Measurements from ENCODE around the gene EXOC1.
A peak's percentile ranks its signal among the peaks of the same experiment; 100 is the strongest.
"Not testable (repeated sequence)": the region's sequence is repeated elsewhere in the genome, so short reads cannot be mapped to it uniquely, and the experiment has no call there.

Gene EXOC1

DNA sequence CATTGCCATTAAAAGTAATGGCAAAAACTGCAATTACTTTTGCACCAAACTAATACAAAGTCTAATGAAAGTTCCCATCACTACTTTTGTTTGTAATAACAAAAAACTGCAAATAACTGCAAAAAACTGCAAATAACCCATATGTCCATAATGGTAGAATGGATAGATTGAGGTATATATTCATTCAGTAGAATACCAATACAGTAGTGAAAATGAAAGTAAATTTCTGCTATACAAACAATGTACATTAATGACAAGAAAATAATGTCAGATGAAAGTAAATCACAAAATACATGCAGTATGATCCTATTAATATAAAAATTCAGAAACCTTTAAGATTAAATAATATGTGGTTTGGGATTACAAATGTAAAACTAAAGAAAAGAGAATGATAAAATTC is 54.0 kb downstream of the EXOC1 start:
- DNase-seq: no peak

DNA sequence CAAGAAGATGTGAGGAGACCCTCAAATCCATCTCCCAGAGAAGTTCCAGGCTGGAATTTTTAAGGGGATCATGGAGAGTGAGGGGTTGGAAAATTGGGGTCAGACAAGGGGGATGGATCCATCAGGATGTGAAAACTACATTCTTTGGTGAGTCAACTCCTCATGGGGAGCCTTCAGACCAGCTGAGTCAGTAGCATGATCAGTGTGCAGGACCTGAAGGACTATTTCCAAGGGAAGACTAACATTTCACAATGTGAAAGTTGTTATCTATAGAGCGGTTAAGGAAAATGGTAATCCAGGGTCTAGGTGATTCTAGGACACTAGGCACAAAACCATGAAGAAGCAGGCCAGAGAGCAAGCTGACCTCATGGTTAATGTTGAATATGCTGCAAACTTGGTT is 56.7 kb downstream of the EXOC1 start:
- no peak for DNase-seq

GRCh38 chr4:55912249-55912648 is 58.8 kb downstream of the EXOC1 start:
- DNase-seq: no peak

- no peak for DNase-seq
These were observed 67.1 kb downstream of the EXOC1 start for GRCh38 chr4:55920571-55920970.

DNA sequence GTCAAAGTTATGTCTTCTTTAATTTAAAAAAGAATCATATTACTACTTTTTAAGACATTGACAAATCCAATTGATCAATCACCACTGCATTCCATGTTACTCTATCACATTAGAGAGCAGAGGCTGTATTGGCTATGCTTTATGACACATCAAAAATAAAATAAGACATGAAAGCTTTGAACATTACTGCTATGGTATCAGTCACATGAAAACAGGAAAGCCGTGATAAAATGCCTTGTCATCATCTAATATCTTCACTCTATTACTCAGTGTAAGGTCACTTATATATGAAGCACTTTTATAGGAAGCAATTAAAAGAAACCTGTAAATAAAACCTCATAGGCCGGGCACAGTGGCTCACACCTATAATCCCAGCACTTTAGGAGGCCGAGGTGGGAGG is 67.6 kb downstream of the EXOC1 start:
- no peak for DNase-seq

DNA sequence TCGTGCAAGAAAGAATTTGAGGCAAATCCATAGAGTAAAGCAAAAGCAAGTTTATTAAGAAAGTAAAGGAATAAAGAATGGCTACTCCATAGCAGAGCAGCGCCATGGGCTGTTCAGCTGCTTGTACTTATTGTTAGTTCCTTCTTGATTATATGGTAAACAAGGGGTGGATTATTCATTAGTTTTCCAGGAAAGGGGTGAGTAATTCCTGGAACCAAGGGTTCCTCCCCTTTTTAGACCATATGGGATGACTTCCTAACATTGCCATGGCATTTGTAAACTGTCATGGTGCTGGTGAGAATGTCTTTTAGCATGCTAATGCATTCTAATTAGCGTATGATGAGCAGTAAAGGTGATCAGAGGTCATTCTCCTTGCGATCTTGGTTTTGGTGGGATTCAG is 71.8 kb downstream of the EXOC1 start:
- DNase-seq: no peak

DNA sequence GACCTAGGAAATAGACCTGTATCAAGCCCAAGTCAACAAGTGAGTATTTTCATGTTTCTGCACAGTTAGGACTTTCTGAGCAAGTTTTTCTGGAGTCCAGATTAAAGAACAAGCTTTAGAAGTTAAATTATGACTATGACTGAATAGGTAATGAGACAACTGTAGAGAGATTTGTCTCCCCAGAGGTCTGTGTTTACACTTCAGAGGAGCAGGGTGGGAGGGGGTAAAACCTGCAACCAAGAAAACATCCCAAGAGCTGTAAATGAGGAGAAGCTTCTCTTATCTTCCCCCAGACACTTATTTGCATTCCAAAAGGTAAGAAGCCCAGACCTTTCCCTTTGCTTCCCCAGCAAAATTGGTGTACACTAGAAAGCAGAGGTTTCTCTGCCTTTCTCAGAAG is 73.2 kb downstream of the EXOC1 start:
- DNase-seq: no peak

GRCh38 chr4:55927803-55928437 is 74.5 kb downstream of the EXOC1 start:
- no peak for DNase-seq

GRCh38 chr4:55928846-55929245 is 75.4 kb downstream of the EXOC1 start:
- no peak for DNase-seq

DNA sequence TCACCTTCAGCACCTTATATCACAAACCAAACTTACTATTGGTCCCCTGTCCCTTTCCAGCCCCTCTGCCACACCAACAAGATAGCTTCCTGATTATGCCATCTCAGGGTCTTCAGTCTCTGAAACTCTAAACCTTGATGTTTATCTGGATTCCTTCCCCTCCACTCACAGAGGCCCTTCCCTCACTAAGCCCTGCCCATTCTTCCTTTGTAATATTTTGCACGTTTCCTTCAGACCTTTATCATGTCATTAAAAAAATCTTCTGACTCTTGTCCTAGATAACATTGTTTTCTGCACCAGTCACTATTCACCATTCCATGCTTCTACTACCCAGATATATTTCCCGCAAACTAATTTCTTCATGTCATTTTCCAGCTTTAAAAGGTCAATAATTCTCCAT is 77.6 kb downstream of the EXOC1 start:
- no peak for DNase-seq

GRCh38 chr4:55931833-55932232 is 78.4 kb downstream of the EXOC1 start:
- no peak for DNase-seq

GRCh38 chr4:55932511-55932910 is 79.1 kb downstream of the EXOC1 start:
- DNase-seq: no peak

DNA sequence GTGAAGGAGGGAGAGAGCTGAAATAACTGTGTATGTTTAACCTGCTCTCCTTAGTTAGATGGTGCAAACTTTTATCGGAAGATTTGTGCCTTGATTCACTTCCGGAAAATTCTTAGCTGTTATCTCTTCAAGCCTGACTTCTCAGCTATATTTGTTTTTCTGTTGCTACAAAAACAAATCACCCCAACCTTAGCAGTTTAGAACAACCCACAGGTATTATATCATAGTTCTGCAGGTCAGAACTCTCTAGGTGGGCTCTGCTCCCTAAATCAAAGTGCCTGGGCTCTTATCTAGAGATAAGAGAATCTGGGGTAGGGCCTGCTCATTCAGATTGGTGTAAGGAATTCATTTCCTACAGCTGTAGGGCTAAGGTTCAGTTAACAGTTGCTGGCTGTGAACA is 80.2 kb downstream of the EXOC1 start:
- DNase-seq: no peak

- not testable (repeated sequence) for DNase-seq
These were observed 82.5 kb downstream of the EXOC1 start for GRCh38 chr4:55935907-55936306.

DNA sequence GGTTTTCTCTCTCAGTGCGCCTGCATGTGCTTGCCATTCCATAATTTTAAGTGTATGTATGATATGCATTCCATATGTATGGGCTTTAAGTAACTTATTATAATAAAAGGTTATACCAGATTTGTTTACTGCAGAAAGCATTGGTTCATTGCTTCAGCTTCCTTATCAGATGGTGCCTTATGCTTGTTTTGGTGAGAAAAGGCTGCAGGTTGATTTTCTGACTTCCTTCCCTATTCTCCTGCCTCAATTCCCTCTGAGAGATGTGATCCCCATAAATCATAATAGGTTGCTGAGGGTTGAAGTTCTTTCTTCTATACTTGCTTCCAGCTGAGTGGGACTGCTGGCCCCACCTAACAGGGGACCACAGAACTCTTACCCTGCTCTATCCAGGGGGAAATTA is 85.0 kb downstream of the EXOC1 start:
- no peak for DNase-seq

- no peak for DNase-seq
These were observed 86.0 kb downstream of the EXOC1 start for GRCh38 chr4:55939421-55939820.

GRCh38 chr4:55941881-55942396 is 88.5 kb downstream of the EXOC1 start:
- no peak for DNase-seq

DNA sequence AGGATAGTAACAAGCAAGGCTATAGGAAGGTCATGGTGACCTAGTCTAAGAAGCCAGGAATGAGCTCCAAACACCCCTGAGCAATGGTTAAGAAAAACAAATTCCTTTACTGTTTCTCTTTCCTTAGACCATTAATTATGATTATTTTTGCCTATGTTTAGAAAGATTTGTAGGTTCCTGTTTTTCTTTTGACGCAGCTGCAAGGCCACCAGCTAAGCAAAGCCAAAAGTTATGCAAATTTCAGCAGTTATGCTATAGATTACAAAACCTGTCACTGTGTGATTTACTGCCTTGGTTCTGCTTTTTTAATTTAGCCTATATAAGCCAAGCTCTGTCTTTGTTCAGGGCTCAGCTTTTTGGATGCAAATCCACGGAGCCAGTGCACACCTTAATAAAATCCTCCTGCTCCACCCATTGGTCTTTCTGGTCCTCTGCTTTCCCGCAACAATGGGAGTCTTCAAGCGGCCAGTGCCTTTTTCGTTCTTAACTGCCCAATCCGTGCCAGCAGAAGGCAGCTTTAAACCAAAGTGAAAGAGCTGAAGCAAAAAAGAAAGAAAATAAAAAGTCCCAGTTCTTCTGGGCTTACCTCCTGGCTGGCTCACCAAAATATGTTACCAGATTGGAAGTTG is 93.9 kb downstream of the EXOC1 start:
- DNase-seq: no peak

- DNase-seq: peak; percentile 76
These were observed 94.7 kb downstream of the EXOC1 start for GRCh38 chr4:55947912-55948725.

GRCh38 chr4:55948726-55949481 is 95.5 kb downstream of the EXOC1 start, which contains the start of gene CEP135:
CEP135 (plus strand) TSS chr4:55948945; CDS start chr4:55952131, 3,186 bp downstream.
- DNase-seq: peak; percentile 95

- DNase-seq: no peak
These were observed 96.0 kb downstream of the EXOC1 start for GRCh38 chr4:55949482-55949802.

- no peak for DNase-seq
These were observed 97.9 kb downstream of the EXOC1 start for GRCh38 chr4:55951191-55951922.
